Gastroesophageal sphincter (tissue), 3 donors: ENCODE data around the gene FBXW2.

Experiments
- EP300 ChIP-seq: sonication (generic); formaldehyde crosslinking; IDR thresholded peaks from one replicate; pipeline ENCODE4 v1.6.1; 2017; ENCODE audit warnings: antibody characterized with exemption, mild to moderate bottlenecking
- POLR2A ChIP-seq, 2 donors: fragments of 450-650 bp; IDR thresholded peaks; one replicate each; pipeline ENCODE4 v1.6.1; 2017; ENCODE audit warnings: antibody characterized with exemption in 2 of 2, mild to moderate bottlenecking in 2 of 2, moderate library complexity in 1 of 2
- POLR2AphosphoS5 ChIP-seq: sonication (generic); formaldehyde crosslinking; IDR thresholded peaks from one replicate; pipeline ENCODE4 v1.6.1; 2017; ENCODE audit warnings: antibody characterized with exemption
- TF ChIP-seq, protein P1 (sequence below), 4 experiments: fragments of 200-600 bp in 2 of 4; fragments of 450-650 bp in 2 of 4; sonication (generic) in 1 of 4; IDR thresholded peaks; one replicate each; pipeline ENCODE4 v1.5.1; 2017 to 2019; ENCODE audit warnings: antibody characterized with exemption in 4 of 4, mild to moderate bottlenecking in 2 of 4, moderate library complexity in 2 of 4

- TF ChIP-seq, protein P1, sequence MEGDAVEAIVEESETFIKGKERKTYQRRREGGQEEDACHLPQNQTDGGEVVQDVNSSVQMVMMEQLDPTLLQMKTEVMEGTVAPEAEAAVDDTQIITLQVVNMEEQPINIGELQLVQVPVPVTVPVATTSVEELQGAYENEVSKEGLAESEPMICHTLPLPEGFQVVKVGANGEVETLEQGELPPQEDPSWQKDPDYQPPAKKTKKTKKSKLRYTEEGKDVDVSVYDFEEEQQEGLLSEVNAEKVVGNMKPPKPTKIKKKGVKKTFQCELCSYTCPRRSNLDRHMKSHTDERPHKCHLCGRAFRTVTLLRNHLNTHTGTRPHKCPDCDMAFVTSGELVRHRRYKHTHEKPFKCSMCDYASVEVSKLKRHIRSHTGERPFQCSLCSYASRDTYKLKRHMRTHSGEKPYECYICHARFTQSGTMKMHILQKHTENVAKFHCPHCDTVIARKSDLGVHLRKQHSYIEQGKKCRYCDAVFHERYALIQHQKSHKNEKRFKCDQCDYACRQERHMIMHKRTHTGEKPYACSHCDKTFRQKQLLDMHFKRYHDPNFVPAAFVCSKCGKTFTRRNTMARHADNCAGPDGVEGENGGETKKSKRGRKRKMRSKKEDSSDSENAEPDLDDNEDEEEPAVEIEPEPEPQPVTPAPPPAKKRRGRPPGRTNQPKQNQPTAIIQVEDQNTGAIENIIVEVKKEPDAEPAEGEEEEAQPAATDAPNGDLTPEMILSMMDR (IDR thresholded peaks at IDR 0.05): no peak
- TF ChIP-seq EP300: no peak
- no peak for TF ChIP-seq POLR2AphosphoS5
- no peak for TF ChIP-seq POLR2A (IDR thresholded peaks at IDR 0.05)
These were observed 32.2 kb downstream of the FBXW2 start for GRCh38 chr9:120761006-120761405.
